NB4 (cell line): ENCODE results near the gene PRR15.

ENCODE experiments used
- DNase-seq: peaks from one replicate; pipeline ENCODE4 v3.0.0; 2010; ENCODE audit warnings: low read depth
- H3K4me3 ChIP-seq: one replicate; pipeline ENCODE4 v1.5.1; 2011; ENCODE audit warnings: mild to moderate bottlenecking, low read depth, low read length, moderate library complexity
- CTCF ChIP-seq: IDR thresholded peaks from one replicate; pipeline ENCODE4 v1.5.1; 2012; ENCODE audit warnings: low read depth, low read length
- MAX ChIP-seq: IDR thresholded peaks from 2 replicates; pipeline ENCODE4 v1.6.1; 2011; ENCODE audit warnings: low read depth, low read length
- MYC ChIP-seq: IDR thresholded peaks from 2 replicates; pipeline ENCODE4 v1.6.1; 2011; ENCODE audit warnings: low read depth, low read length
- POLR2A ChIP-seq: IDR thresholded peaks from 2 replicates; pipeline ENCODE4 v1.6.1; 2011; ENCODE audit warnings: mild to moderate bottlenecking; ENCODE audit not compliant: insufficient read length; ENCODE audit errors: extremely low read depth

Gene PRR15

GRCh38 chr7:29611941-29612544, 48.4 kb downstream of the PRR15 start:
- no peak overlapping the region for H3K4me3 ChIP-seq
- DNase-seq = no peak
- no peak for TF ChIP-seq MYC
- no peak for TF ChIP-seq CTCF
- TF ChIP-seq POLR2A = no peak
- TF ChIP-seq MAX = no peak

GRCh38 chr7:29612596-29612995, 49.0 kb downstream of the PRR15 start:
- H3K4me3 ChIP-seq = no peak overlapping the region
- no peak for DNase-seq
- TF ChIP-seq MAX (no peak), POLR2A (no peak), MYC (no peak), CTCF (no peak)

GRCh38 chr7:29613100-29613499, 49.5 kb downstream of the PRR15 start:
- DNase-seq = no peak
- TF ChIP-seq CTCF (no peak), MAX (no peak), POLR2A (no peak), MYC (no peak)
- no peak overlapping the region for H3K4me3 ChIP-seq

- no peak for DNase-seq
- H3K4me3 ChIP-seq = no peak overlapping the region
- TF ChIP-seq MYC = no peak
- no peak for TF ChIP-seq CTCF
- TF ChIP-seq POLR2A = no peak
- TF ChIP-seq MAX = no peak
These were observed 50.6 kb downstream of the PRR15 start for GRCh38 chr7:29614229-29614628.
